Muscle of leg (tissue), 11 donors: ENCODE measurements around the gene ZNF780A. TPM values are rescaled to one million over a fixed set of nuclear protein-coding genes. Genes with fewer than 3 reads are reported as not detected.

Experiments used
- DNase-seq: peaks from one replicate; pipeline ENCODE4 v3.0.0; 2013
- H3K27ac ChIP-seq: one replicate; pipeline ENCODE4 v1.5.1; 2013; ENCODE audit warnings: mild to moderate bottlenecking, low read length, control low read depth
- H3K27me3 ChIP-seq: one replicate; pipeline ENCODE4 v1.6.1; 2013; ENCODE audit warnings: low read length; ENCODE audit not compliant: control insufficient read depth, insufficient read depth
- H3K36me3 ChIP-seq: one replicate; pipeline ENCODE4 v1.6.1; 2013; ENCODE audit warnings: low read length; ENCODE audit not compliant: control insufficient read depth, insufficient read depth
- H3K4me1 ChIP-seq: one replicate; pipeline ENCODE4 v1.6.1; 2013; ENCODE audit warnings: low read length; ENCODE audit not compliant: control insufficient read depth, insufficient read depth
- H3K4me3 ChIP-seq: one replicate; pipeline ENCODE4 v1.5.1; 2013; ENCODE audit warnings: low read length, control low read depth
- H3K9me3 ChIP-seq: replicated peaks from 2 replicates; pipeline ENCODE4 v1.6.1; 2013; ENCODE audit warnings: low read depth, low read length; ENCODE audit not compliant: control insufficient read depth
- WGBS: methylation state at CpG from one replicate; pipeline ENCODE4 v1.1.5; 2013; ENCODE audit warnings: missing lambda C conversion rate; ENCODE audit not compliant: insufficient coverage; 5-methylcytosine and 5-hydroxymethylcytosine counted together
- polyA plus RNA-seq, 8 donors: library from polyadenylated mRNA; unstranded; fragments of 120-200 nt; gene quantifications; one replicate each; pipeline versions ENCODE4 v1.2.1 to v1.2.3, GENCODE V29; 2013; ENCODE audit warnings: inconsistent platforms in 1 of 8, low replicate concordance in 1 of 8; ENCODE audit not compliant: insufficient read length in 8 of 8, insufficient read depth in 1 of 8
- total RNA-seq: library from RNA; stranded (reverse); fragments of 120-200 nt; gene quantifications from one replicate; pipeline ENCODE4 v1.2.4, GENCODE V29; 2013

The ZNF780A gene
- total and polyA plus RNA-seq, 9 donors = 4.7 to 15.0 (median 7.6) TPM

DNA sequence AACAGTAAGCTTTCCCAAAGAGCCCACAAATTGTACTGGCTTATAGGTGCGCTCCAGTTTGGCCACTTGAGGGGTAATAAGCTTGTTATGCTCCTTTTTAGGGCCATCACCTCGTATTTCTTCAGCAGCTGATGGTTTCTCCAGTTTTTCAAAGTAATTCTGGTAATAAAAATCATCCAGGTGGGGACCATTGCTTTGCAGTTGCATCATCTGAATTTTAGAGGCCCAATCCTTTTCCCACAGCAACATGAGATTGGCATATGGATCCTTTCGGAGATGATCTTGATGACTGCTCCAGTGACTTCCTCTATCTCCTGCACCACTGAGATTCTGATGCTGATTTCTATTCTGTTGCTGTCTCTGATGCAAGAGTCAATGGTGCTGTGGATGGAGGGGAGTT is 66.8 kb downstream of the ZNF780A start:
- Histone ChIP-seq H3K4me1 (no peaks in the 10 kb centered on the region), H3K27me3 (no peaks in the 10 kb centered on the region), H3K36me3 (no peaks in the 10 kb centered on the region), H3K4me3 (no peak overlapping the region), H3K27ac (no peak overlapping the region), H3K9me3 (peaks cover 50% of the 10 kb centered on the region)
- 100% methylated on average over 1 of the region's 3 CpGs for WGBS
- DNase-seq = no peak

Other genes with a start within 250 kb of the ZNF780A start
- 159 TPM for gene FBL, start 244.6 kb downstream of the ZNF780A start, total RNA-seq
- 100 to 1,000 TPM; 264 to 375 (median 297) TPM for gene FBL, start 244.6 kb downstream of the ZNF780A start, polyA plus RNA-seq
- gene FCGBP, start 156.3 kb downstream of the ZNF780A start, total RNA-seq = 2.8 TPM
- gene FCGBP, start 156.3 kb downstream of the ZNF780A start, polyA plus RNA-seq = 10 to 100 TPM in 2 of 8 donors, 1 to 10 TPM in 6; 1.9 to 11.7 (median 5.0) TPM
- gene PSMC4, start 119.8 kb downstream of the ZNF780A start, total RNA-seq = 53.4 TPM
- gene PSMC4, start 119.8 kb downstream of the ZNF780A start, polyA plus RNA-seq = 10 to 100 TPM; 57.5 to 66.7 (median 61.3) TPM
- gene ZNF546, start 93.9 kb downstream of the ZNF780A start, total RNA-seq = 8.9 TPM
- gene ZNF546, start 93.9 kb downstream of the ZNF780A start, polyA plus RNA-seq = 1 to 10 TPM; 2.5 to 4.9 (median 3.3) TPM
- gene ZNF780B, start 34.7 kb downstream of the ZNF780A start, total RNA-seq = 16.4 TPM
- gene ZNF780B, start 34.7 kb downstream of the ZNF780A start, polyA plus RNA-seq = 10 to 100 TPM in 4 of 8 donors, 1 to 10 TPM in 4; 5.7 to 14.2 (median 10.0) TPM
- 4.2 TPM for gene MAP3K10, start 100.5 kb upstream of the ZNF780A start, total RNA-seq
- 10 to 100 TPM in 6 of 8 donors, 1 to 10 TPM in 2; 7.4 to 12.6 (median 11.0) TPM for gene MAP3K10, start 100.5 kb upstream of the ZNF780A start, polyA plus RNA-seq
- gene TTC9B, start 127.4 kb upstream of the ZNF780A start, total RNA-seq = 0.09 TPM
- under 1 TPM in 5 of 8 donors, not detected in 3; 0.08 to 0.13 (median 0.12) TPM for gene TTC9B, start 127.4 kb upstream of the ZNF780A start, polyA plus RNA-seq
- 0.31 TPM for gene CCNP, start 135.7 kb upstream of the ZNF780A start, total RNA-seq
- gene CCNP, start 135.7 kb upstream of the ZNF780A start, polyA plus RNA-seq = under 1 TPM; 0.23 to 0.65 (median 0.39) TPM
- 120 TPM for gene AKT2, start 194.4 kb upstream of the ZNF780A start, total RNA-seq
- gene AKT2, start 194.4 kb upstream of the ZNF780A start, polyA plus RNA-seq = 100 to 1,000 TPM; 149 to 223 (median 176) TPM